HK-2 (cell line): Measurements from ENCODE around the gene STAB2.
"Not testable (repeated sequence)": the region's sequence is repeated elsewhere in the genome, so short reads cannot be mapped to it uniquely, and the experiment has no call there.

Experiments used
- DNase-seq: peaks from one replicate; pipeline ENCODE4 v3.0.0-alpha.2; 2018; ENCODE audit not compliant: unreplicated experiment

The STAB2 gene

DNA sequence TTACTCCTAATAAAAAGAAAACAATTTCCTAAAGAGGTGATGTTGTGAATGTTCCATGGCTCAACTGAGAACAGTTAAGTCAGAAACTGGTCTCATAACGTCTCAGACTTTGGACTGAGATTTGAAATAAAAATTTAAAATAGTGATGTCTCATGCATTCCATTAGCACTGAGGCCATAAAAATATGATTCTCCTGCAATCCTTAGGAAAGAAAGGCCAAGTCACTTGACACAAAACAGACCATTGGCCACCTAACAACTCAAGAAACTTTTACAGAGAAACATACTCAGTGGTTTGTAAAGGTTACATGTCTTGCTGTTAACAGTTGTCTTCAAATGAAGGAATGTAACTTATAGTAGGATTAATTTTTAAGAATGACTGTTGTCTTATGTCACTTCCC, 58.1 kb downstream of the STAB2 start:
- no peak for DNase-seq

- peak; percentile 34 for DNase-seq
Observed at GRCh38 chr12:103647267-103647666, 60.2 kb downstream of the STAB2 start.

- DNase-seq = no peak
Observed at GRCh38 chr12:103652808-103653207, 65.7 kb downstream of the STAB2 start.

- DNase-seq = not testable (repeated sequence)
Observed at GRCh38 chr12:103653568-103654173, 66.6 kb downstream of the STAB2 start.

DNA sequence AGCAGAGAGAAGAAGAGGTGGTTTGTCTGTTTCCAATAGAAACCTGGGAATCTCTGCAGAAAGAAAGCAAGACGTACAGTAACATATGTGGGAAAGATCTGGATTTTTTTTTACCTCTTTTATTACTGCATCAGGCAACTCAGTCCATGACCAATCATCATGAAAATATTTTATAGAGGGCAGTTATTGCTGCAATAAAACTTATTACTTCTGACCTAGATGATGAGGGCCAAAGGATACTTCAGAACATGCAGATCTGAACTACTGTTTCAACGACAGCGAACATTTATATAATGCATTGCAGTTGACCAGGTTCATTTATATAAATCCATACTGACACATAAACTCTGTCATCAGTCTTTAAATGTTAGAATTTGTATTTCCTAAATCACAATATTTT, 67.7 kb downstream of the STAB2 start:
- no peak for DNase-seq

DNA sequence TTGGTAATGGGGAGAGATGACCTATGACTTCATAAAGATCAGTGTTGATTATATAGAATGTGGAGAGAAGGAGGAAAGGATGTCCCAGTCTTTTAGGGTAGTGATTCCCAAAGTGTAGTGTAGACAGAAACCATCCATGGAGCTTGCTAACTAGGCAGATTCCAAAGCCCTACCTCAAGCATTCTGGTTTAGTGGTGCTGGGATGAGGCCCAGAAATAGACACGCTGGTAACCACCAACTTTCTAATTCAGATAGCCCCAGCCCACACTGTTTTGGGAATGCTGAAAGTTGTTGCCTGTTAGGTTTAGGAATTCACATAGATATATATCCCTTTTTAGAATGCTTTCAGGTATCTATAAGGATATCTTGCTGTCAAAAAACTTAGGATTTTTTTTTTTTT, 69.2 kb downstream of the STAB2 start:
- no peak for DNase-seq

- no peak for DNase-seq
Observed at GRCh38 chr12:103657331-103657730, 70.3 kb downstream of the STAB2 start.

DNA sequence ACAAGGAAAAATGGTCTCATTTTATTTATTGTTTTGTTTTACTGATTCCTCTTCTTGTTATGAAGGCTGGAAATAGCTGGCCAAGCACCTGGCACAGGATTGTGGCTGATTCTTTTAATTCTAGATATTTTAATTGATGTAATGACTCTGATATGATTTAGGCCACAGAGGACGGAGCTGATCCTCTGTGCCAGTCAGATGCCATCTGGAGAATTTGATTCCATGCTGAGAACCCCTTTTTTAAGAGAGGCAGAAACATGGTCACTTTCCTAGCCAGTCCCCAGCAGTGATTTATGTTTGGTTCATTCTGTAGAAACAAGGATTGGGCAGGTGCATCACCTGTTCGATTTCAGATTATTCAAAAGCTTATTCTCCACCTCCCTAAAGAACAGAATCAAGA, 77.6 kb downstream of the STAB2 start:
- no peak for DNase-seq

DNA sequence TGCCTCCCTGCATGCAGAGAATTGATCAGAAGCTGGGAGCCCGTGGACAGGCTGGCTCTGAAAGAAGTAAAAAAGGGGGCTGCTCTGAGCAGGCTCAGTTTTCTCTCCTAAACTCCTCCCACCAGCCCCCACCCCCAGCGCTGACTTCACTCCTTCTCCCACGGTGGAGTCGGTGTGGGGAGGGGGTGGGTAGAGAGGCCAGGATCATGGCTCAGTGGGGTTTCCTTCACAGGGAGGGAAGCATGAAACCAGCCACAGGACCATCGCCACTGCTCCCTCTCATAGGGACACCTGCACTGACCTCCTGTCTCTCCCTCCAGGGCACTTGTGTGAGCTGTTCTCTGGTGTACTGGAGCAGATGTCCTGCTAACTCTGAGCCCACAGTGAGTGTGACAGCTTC, 78.9 kb downstream of the STAB2 start:
- DNase-seq = no peak

DNA sequence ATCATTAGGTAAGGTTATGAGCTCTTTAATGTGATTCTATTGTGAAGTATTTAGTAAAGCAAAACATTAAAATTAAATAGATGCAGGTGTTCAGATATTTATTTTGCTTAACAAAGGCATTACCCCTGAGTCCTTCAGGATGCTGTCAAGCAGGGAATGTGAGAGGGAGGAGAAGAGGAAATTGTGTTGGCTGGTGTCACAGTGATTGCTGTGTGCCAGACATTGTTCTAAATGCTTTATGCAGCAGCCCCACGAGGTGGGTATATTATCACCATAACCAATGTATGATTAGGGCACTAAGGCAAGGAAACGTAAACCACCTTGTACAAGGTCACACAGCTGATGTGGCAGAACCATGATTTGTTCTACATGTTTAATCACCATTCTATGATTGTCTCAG, 80.1 kb downstream of the STAB2 start:
- no peak for DNase-seq

DNA sequence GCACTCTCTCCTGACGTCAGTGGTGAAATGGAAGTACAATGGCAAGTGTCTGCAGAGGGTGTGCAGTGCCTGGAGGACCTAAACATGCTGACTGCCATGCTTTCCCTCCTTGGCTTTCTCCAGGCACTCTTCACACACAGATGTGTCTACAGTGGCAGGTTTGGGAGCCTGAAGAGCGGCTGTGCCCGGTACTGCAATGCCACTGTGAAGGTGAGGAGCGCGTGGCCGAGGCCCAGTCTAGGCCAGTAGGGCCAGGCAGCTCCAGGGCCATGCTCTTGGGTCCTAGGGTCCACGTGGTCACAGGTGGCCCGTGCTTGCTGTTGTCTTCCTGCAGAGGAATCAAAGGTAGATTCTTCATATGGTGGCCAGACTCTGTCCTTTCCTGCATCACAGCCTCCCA, 81.4 kb downstream of the STAB2 start:
- no peak for DNase-seq

GRCh38 chr12:103671367-103671766, 84.3 kb downstream of the STAB2 start:
- DNase-seq = no peak

DNA sequence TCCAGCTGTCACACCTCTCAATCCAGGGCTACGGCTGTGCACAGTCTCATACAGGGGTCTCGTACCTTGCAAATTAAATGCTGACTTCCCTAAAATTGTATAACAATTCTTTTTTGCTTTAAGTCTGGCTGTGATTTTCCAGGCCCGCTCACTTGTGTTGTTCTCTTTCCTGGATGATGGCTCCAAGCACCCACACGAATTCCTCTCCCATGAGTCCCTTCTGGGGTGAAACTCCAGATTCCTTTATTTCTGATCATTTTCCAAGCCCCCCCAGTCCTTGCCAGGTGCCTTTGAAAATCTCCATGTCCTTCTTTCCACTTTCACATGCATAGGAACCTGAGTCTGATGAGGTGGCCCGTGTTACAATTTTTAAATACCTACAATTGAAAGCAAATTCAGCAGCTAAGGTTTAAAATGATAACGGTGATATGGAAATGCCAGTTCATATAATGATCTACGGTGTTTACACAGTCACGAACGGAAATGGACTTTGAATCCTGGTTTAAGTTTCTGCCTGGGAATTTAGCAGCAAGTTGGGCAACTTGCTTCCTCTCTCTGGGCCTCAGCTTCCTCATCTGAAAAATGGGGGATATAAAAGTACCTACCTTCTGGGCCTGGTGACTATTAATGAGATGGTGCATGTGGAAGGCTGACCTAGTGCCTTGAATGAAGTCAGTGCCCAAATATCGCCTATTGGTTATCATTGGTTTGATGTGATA, 85.5 kb downstream of the STAB2 start:
- DNase-seq = no peak

GRCh38 chr12:103673487-103673886, 86.4 kb downstream of the STAB2 start:
- DNase-seq = no peak

DNA sequence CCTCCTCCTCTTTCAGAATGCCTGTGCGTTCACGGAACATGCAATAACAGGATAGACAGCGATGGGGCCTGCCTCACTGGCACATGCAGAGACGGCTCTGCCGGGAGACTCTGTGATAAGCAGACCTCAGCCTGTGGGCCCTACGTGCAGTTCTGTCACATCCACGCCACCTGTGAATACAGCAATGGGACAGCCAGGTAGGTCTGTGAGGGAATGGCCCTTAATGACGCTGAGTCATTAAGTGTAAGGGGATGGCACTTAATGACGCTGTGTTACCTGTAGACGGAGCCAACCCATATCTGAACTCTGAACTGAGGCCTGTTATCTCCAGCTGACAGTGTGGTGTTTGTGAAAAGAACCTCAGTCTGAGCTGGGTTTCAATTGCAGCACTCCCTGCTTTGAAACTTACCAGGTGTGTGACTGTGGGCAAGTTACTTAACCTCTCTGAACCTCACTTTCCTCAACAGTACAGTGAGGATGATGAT, 86.9 kb downstream of the STAB2 start:
- DNase-seq = no peak

GRCh38 chr12:103676893-103677292, 89.8 kb downstream of the STAB2 start:
- DNase-seq = no peak

- no peak for DNase-seq
Observed at GRCh38 chr12:103677341-103677740, 90.3 kb downstream of the STAB2 start.

GRCh38 chr12:103677905-103678304, 90.8 kb downstream of the STAB2 start:
- no peak for DNase-seq

DNA sequence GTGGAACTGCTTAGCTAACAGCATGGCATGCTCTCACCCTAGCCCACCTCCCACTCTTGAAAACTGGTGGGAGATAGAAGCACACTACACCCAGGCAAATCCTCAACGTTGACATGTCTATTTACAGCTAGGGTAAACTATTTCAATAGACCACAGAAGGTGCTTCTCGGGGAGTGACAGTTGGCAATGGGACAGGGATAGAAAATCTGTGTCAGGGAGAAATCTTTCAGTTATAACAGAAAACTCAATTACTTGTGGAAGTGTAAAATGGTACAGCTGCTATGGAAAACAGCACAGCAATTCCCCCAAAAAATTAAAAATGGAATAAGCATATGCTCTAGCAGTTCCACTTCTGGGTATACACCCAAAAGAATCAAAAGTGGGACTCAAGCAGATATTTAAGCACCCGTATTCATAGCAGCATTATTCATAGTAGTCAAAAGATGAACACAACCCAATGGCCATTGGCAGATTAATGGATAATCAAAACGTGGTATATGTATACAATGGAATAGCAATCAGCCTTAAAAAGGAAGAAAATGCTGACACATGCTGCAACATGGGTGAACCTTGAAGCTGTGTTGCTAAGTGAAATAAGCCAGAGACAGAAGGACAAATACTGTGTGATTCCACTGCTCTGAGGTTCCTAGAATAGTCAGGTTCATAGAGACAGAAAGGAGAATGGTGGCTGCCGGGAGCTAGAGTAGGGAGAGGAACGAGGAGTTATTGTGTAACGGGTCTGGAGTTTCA, 92.5 kb downstream of the STAB2 start:
- DNase-seq = no peak

DNA sequence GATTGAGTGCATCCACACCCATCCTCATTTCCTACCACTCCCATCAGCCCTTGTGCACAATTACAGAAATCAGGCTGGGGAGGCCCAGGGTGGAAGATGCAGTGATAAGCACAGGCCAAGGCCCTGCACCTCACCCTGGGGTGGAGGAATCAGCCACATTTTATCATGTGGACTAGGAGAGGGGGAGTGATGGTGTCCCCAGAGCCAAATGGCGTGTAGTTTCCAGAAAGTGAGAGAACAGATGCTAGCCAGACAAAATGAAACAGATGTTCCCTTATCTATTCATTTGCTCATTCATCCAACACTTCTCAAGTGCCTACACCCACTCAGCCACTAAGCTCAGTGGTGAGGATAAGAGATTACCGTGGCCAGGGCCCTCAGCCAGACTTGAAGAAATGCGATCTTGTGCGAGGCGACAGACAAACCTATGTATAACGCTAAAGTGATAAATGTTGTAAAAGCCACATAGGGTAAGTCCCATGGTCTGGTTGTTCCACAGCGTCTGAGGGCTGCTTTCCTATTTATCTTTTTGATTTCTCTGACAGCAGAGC, 93.6 kb downstream of the STAB2 start:
- no peak for DNase-seq

DNA sequence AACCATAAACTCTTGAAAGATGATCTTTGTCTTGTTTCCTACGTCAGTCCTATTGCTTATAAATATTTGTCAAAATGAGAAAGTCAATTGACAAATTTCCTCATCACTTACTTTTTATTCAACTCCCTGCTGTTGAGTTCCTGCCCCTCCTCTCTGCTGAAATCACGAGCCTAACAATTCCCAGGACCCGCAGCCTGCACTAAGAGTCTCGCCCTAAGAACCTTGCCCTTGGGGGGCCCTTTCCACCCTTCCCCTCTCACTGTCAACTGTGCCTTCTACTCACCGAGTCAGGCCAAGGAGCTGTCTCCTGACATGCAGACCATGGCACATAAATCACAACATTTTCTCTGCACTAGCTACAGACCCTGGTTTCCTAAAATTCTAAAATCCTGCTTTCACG, 99.0 kb downstream of the STAB2 start:
- DNase-seq = no peak

- DNase-seq = no peak
Observed at GRCh38 chr12:103687253-103687652, 100.2 kb downstream of the STAB2 start.
